A549 (cell line): ENCODE data around the gene CDK19.

Source experiments
- EP300 ChIP-seq, 2 experiments: fragments of >200 bp; sonication (Bioruptor Twin); formaldehyde crosslinking; IDR thresholded peaks; 2 replicates in 1 of 2; 3 replicates in 1 of 2; pipeline ENCODE4 v1.6.1; 2016 to 2017
- POLR2A ChIP-seq: IDR thresholded peaks from 2 replicates; pipeline ENCODE4 v1.6.1; 2012; ENCODE audit warnings: mild to moderate bottlenecking, low read length
- TF ChIP-seq, protein P1 (sequence below): fragments of >200 bp; sonication (Bioruptor Twin); formaldehyde crosslinking; IDR thresholded peaks from 3 replicates; pipeline ENCODE4 v1.5.1; 2016
- TF ChIP-seq, protein P2 (sequence below): IDR thresholded peaks from 2 replicates; pipeline ENCODE4 v1.6.1; 2012; ENCODE audit warnings: low read depth, borderline replicate concordance

DNA sequence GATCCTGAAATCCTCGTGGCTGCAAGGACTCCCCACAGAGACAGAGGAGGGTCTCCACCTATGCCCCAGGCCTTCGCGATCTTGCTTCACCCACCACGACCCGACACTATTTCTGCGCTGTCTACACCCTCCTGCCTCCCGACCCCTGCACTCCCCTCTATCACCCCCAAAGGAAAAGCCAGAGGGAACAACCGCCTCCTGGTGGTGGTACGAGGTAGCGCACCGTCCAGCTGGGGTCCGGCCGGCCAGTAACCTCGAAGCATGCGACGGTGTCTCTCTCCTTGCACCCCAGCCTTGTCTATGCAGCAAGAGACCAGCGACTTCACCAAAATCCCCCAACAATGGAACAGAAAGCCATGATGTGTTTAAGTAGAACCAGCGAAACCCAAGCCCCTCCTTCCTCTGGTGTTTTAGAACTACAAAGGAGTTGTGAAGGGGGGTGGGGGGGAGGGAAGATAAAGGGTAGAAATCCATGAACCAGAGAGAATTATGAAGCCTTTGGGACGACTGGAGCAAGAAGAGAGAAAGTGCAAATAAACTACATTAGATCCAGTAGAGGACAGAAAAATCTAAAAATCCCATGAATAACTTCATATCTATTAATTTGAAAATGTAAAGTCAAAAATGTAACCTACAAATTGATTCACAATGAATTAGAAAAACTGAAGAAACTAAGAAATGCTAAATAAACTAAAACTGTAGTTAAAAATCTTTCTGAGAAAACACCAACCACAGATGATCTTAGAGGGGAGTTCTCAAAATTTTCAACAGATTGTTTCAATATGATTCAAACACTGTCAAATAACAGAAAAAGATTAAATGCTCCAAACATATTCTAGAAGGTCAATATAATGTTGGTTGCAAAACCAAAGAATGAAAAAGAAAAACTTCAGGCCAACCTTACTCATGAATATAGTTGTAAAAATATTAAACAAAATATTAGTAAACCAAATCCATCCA lies 168.0 kb downstream of the CDK19 start:
- TF ChIP-seq, protein P1, sequence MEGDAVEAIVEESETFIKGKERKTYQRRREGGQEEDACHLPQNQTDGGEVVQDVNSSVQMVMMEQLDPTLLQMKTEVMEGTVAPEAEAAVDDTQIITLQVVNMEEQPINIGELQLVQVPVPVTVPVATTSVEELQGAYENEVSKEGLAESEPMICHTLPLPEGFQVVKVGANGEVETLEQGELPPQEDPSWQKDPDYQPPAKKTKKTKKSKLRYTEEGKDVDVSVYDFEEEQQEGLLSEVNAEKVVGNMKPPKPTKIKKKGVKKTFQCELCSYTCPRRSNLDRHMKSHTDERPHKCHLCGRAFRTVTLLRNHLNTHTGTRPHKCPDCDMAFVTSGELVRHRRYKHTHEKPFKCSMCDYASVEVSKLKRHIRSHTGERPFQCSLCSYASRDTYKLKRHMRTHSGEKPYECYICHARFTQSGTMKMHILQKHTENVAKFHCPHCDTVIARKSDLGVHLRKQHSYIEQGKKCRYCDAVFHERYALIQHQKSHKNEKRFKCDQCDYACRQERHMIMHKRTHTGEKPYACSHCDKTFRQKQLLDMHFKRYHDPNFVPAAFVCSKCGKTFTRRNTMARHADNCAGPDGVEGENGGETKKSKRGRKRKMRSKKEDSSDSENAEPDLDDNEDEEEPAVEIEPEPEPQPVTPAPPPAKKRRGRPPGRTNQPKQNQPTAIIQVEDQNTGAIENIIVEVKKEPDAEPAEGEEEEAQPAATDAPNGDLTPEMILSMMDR: no peak
- TF ChIP-seq EP300 (IDR thresholded peaks at IDR 0.05) (no peak), POLR2A (no peak)
- TF ChIP-seq, protein P2, sequence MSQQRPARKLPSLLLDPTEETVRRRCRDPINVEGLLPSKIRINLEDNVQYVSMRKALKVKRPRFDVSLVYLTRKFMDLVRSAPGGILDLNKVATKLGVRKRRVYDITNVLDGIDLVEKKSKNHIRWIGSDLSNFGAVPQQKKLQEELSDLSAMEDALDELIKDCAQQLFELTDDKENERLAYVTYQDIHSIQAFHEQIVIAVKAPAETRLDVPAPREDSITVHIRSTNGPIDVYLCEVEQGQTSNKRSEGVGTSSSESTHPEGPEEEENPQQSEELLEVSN: no peak
